GM06990 (cell line): ENCODE measurements around the gene PRR4.

Experiments
- DNase-seq: peaks from one replicate; pipeline ENCODE4 v3.0.0-alpha.2; 2011; ENCODE audit not compliant: insufficient read length; ENCODE audit errors: extremely low read depth
- H3K27me3 ChIP-seq: replicated peaks from 2 replicates; pipeline ENCODE4 v1.6.0; 2011; ENCODE audit warnings: low read length; ENCODE audit not compliant: control insufficient read depth, insufficient read depth
- H3K36me3 ChIP-seq: 2 replicates; pipeline ENCODE4 v1.5.1; 2011; ENCODE audit warnings: low read length; ENCODE audit not compliant: control insufficient read depth, insufficient read depth
- H3K4me3 ChIP-seq: replicated peaks from 2 replicates; pipeline ENCODE4 v1.5.1; 2011; ENCODE audit warnings: low read depth, mild to moderate bottlenecking, control low read depth, low read length
- CTCF ChIP-seq: IDR thresholded peaks from 2 replicates; pipeline ENCODE4 v1.5.1; 2011; ENCODE audit warnings: low read length, control low read depth, mild to moderate bottlenecking, inconsistent platforms; ENCODE audit not compliant: insufficient read depth, poor library complexity, severe bottlenecking

Gene PRR4

GRCh38 chr12:10867381-10867780, 18.1 kb upstream of the PRR4 start:
- Histone ChIP-seq H3K27me3 (no peaks in the 10 kb centered on the region), H3K36me3 (no peaks in the 10 kb centered on the region), H3K4me3 (no peak overlapping the region)
- no peak for TF ChIP-seq CTCF
- no peak for DNase-seq

GRCh38 chr12:10863512-10864218, 14.4 kb upstream of the PRR4 start:
- no peak for DNase-seq
- no peaks in the 10 kb centered on the region for H3K27me3 ChIP-seq

GRCh38 chr12:10861366-10861765, 12.1 kb upstream of the PRR4 start:
- TF ChIP-seq CTCF, result no peak
- no peaks in the 10 kb centered on the region for H3K36me3 ChIP-seq

More at GRCh38 chr12:10863512-10864218, 14.4 kb upstream of the PRR4 start:
- Histone ChIP-seq H3K4me3 (no peak overlapping the region), H3K36me3 (no peaks in the 10 kb centered on the region)
- TF ChIP-seq CTCF, result no peak

GRCh38 chr12:10855807-10856206, 6.5 kb upstream of the PRR4 start:
- Histone ChIP-seq H3K4me3 (no peak overlapping the region), H3K27me3 (no peaks in the 10 kb centered on the region), H3K36me3 (no peaks in the 10 kb centered on the region)
- TF ChIP-seq CTCF, result no peak
- DNase-seq, result no peak

More at GRCh38 chr12:10861366-10861765, 12.1 kb upstream of the PRR4 start:
- DNase-seq, result no peak
- no peak overlapping the region for H3K4me3 ChIP-seq
- no peaks in the 10 kb centered on the region for H3K27me3 ChIP-seq

GRCh38 chr12:10853776-10854175, 4.5 kb upstream of the PRR4 start:
- TF ChIP-seq CTCF, result no peak
- no peaks in the 10 kb centered on the region for H3K27me3 ChIP-seq
- H3K36me3 ChIP-seq, result no peaks in the 10 kb centered on the region
- no peak for DNase-seq
- no peak overlapping the region for H3K4me3 ChIP-seq

- H3K36me3 ChIP-seq, result no peaks in the 10 kb centered on the region
- H3K4me3 ChIP-seq, result no peak overlapping the region
- no peak for TF ChIP-seq CTCF
- no peaks in the 10 kb centered on the region for H3K27me3 ChIP-seq
- no peak for DNase-seq
Measured at GRCh38 chr12:10851243-10851858, 2.1 kb upstream of the PRR4 start.
